ENCODE results near the gene DAP. TPM values are rescaled to one million over a fixed set of nuclear protein-coding genes. Genes with fewer than 3 reads are reported as not detected.

The DAP gene
- total RNA-seq, 1 donor, result 20.1 TPM

GRCh38 chr5:10775646-10776045 is 14.6 kb upstream of the DAP start:
- no peaks in the 10 kb centered on the region for H3K27me3 ChIP-seq (ENCODE audit: insufficient read depth, low read length)
- H3K4me1 ChIP-seq (ENCODE audit: insufficient read depth, low read length), result no peaks in the 10 kb centered on the region
- no peak overlapping the region for H3K4me3 ChIP-seq (ENCODE audit: low read length)
- no peaks in the 10 kb centered on the region for H3K9me3 ChIP-seq (ENCODE audit: low read depth, low read length)

- no peaks in the 10 kb centered on the region for H3K27me3 ChIP-seq (ENCODE audit: insufficient read depth, low read length)
- no peaks in the 10 kb centered on the region for H3K9me3 ChIP-seq (ENCODE audit: low read depth, low read length)
- no peak overlapping the region for H3K4me3 ChIP-seq (ENCODE audit: low read length)
- H3K4me1 ChIP-seq (ENCODE audit: insufficient read depth, low read length), result peaks cover 4% of the 10 kb centered on the region
Measured at GRCh38 chr5:10772901-10773585, 12.0 kb upstream of the DAP start.

- H3K9me3 ChIP-seq (ENCODE audit: low read depth, low read length), result no peaks in the 10 kb centered on the region
- H3K27me3 ChIP-seq (ENCODE audit: insufficient read depth, low read length), result no peaks in the 10 kb centered on the region
- H3K4me3 ChIP-seq (ENCODE audit: low read length), result no peak overlapping the region
- peaks cover 4% of the 10 kb centered on the region for H3K4me1 ChIP-seq (ENCODE audit: insufficient read depth, low read length)
Measured at GRCh38 chr5:10768328-10768899, 7.4 kb upstream of the DAP start.

GRCh38 chr5:10762776-10763500 is 1.9 kb upstream of the DAP start:
- H3K4me1 ChIP-seq (ENCODE audit: insufficient read depth, low read length), result peaks cover 41% of the 10 kb centered on the region
- no peaks in the 10 kb centered on the region for H3K27me3 ChIP-seq (ENCODE audit: insufficient read depth, low read length)
- no peaks in the 10 kb centered on the region for H3K9me3 ChIP-seq (ENCODE audit: low read depth, low read length)
- no peak overlapping the region for H3K4me3 ChIP-seq (ENCODE audit: low read length)

- H3K27me3 ChIP-seq (ENCODE audit: insufficient read depth, low read length), result no peaks in the 10 kb centered on the region
- peak overlapping the region; percentile 47 for H3K4me3 ChIP-seq (ENCODE audit: low read length)
- no peaks in the 10 kb centered on the region for H3K9me3 ChIP-seq (ENCODE audit: low read depth, low read length)
- H3K4me1 ChIP-seq (ENCODE audit: insufficient read depth, low read length), result peaks cover 48% of the 10 kb centered on the region
Measured at GRCh38 chr5:10761933-10762775, 1.1 kb upstream of the DAP start.

GRCh38 chr5:10760921-10761184 is 181 bp downstream of the DAP start:
- H3K9me3 ChIP-seq (ENCODE audit: low read depth, low read length), result no peaks in the 10 kb centered on the region
- H3K4me3 ChIP-seq (ENCODE audit: low read length), result peak overlapping the region; percentile 75

GRCh38 chr5:10760096-10760920 is 726 bp downstream of the DAP start:
- peak overlapping the region; percentile 75 for H3K4me3 ChIP-seq (ENCODE audit: low read length)
- H3K27me3 ChIP-seq (ENCODE audit: insufficient read depth, low read length), result no peaks in the 10 kb centered on the region
- H3K4me1 ChIP-seq (ENCODE audit: insufficient read depth, low read length), result peaks cover 51% of the 10 kb centered on the region
- no peaks in the 10 kb centered on the region for H3K9me3 ChIP-seq (ENCODE audit: low read depth, low read length)

More at GRCh38 chr5:10760921-10761184, 181 bp downstream of the DAP start:
- Histone ChIP-seq H3K4me1 (ENCODE audit: insufficient read depth, low read length) (peaks cover 51% of the 10 kb centered on the region), H3K27me3 (ENCODE audit: insufficient read depth, low read length) (no peaks in the 10 kb centered on the region)

- Histone ChIP-seq H3K27me3 (ENCODE audit: insufficient read depth, low read length) (no peaks in the 10 kb centered on the region), H3K9me3 (ENCODE audit: low read depth, low read length) (no peaks in the 10 kb centered on the region), H3K4me3 (ENCODE audit: low read length) (no peak overlapping the region), H3K4me1 (ENCODE audit: insufficient read depth, low read length) (peaks cover 51% of the 10 kb centered on the region)
Measured at GRCh38 chr5:10759111-10759510, 1.9 kb downstream of the DAP start.

GRCh38 chr5:10757922-10758555 is 3.0 kb downstream of the DAP start:
- H3K4me1 ChIP-seq (ENCODE audit: insufficient read depth, low read length), result peaks cover 48% of the 10 kb centered on the region
- no peaks in the 10 kb centered on the region for H3K9me3 ChIP-seq (ENCODE audit: low read depth, low read length)
- H3K27me3 ChIP-seq (ENCODE audit: insufficient read depth, low read length), result no peaks in the 10 kb centered on the region
- H3K4me3 ChIP-seq (ENCODE audit: low read length), result no peak overlapping the region

- Histone ChIP-seq H3K27me3 (ENCODE audit: insufficient read depth, low read length) (no peaks in the 10 kb centered on the region), H3K9me3 (ENCODE audit: low read depth, low read length) (no peaks in the 10 kb centered on the region), H3K4me1 (ENCODE audit: insufficient read depth, low read length) (peaks cover 38% of the 10 kb centered on the region), H3K4me3 (ENCODE audit: low read length) (no peak overlapping the region)
Measured at GRCh38 chr5:10757043-10757442, 4.0 kb downstream of the DAP start.

GRCh38 chr5:10756549-10756948 is 4.5 kb downstream of the DAP start:
- no peaks in the 10 kb centered on the region for H3K9me3 ChIP-seq (ENCODE audit: low read depth, low read length)
- H3K4me3 ChIP-seq (ENCODE audit: low read length), result no peak overlapping the region
- no peaks in the 10 kb centered on the region for H3K27me3 ChIP-seq (ENCODE audit: insufficient read depth, low read length)
- peaks cover 34% of the 10 kb centered on the region for H3K4me1 ChIP-seq (ENCODE audit: insufficient read depth, low read length)

GRCh38 chr5:10753178-10753577 is 7.9 kb downstream of the DAP start:
- Histone ChIP-seq H3K9me3 (ENCODE audit: low read depth, low read length) (no peaks in the 10 kb centered on the region), H3K4me1 (ENCODE audit: insufficient read depth, low read length) (peaks cover 11% of the 10 kb centered on the region), H3K4me3 (ENCODE audit: low read length) (no peak overlapping the region), H3K27me3 (ENCODE audit: insufficient read depth, low read length) (no peaks in the 10 kb centered on the region)

- Histone ChIP-seq H3K4me3 (ENCODE audit: low read length) (no peak overlapping the region), H3K4me1 (ENCODE audit: insufficient read depth, low read length) (peaks cover 7% of the 10 kb centered on the region), H3K9me3 (ENCODE audit: low read depth, low read length) (no peaks in the 10 kb centered on the region), H3K27me3 (ENCODE audit: insufficient read depth, low read length) (no peaks in the 10 kb centered on the region)
Measured at GRCh38 chr5:10752451-10752850, 8.6 kb downstream of the DAP start.

GRCh38 chr5:10750909-10751308 is 10.1 kb downstream of the DAP start:
- Histone ChIP-seq H3K9me3 (ENCODE audit: low read depth, low read length) (no peaks in the 10 kb centered on the region), H3K4me3 (ENCODE audit: low read length) (no peak overlapping the region), H3K4me1 (ENCODE audit: insufficient read depth, low read length) (peaks cover 9% of the 10 kb centered on the region), H3K27me3 (ENCODE audit: insufficient read depth, low read length) (no peaks in the 10 kb centered on the region)

All from mononuclear cell (primary cell).